A673 (cell line): Measurements from ENCODE around the gene AK5. TPM values are rescaled to one million over a fixed set of nuclear protein-coding genes. Genes with fewer than 3 reads are reported as not detected.

ENCODE experiments used
- BruUV-seq: library from RNA; stranded (reverse); fragments of 400-500 nt; replicated peaks from 2 replicates; lab custom pipeline; 2021; lab: Mats Ljungman, UMichigan
- CTCF ChIA-PET: fragments of 300-600 bp; sonication (Branson Sonifier 250); formaldehyde crosslinking; loops from one replicate; lab custom pipeline; 2022; ENCODE audit warnings: antibody characterized with exemption; lab: Charles Lee
- POLR2A ChIA-PET: fragments of 300-600 bp; sonication (Branson Sonifier 250); formaldehyde crosslinking; loops from one replicate; lab custom pipeline; 2022; ENCODE audit warnings: antibody characterized with exemption; ENCODE audit not compliant: low non-redundant PET; lab: Charles Lee
- DNase-seq: peaks from one replicate; pipeline ENCODE4 v3.0.0-alpha.2; 2015; ENCODE audit warnings: low spot score
- H3K27ac ChIP-seq: fragments of 200-600 bp; sonication (generic); 2 replicates; pipeline ENCODE4 v1.5.1; 2016; ENCODE audit warnings: mixed run types, low read depth, mild to moderate bottlenecking, mixed read lengths, antibody characterized with exemption, low read length; ENCODE audit not compliant: poor library complexity, severe bottlenecking
- H3K27me3 ChIP-seq: fragments of 200-600 bp; sonication (generic); replicated peaks from 2 replicates; pipeline ENCODE4 v1.6.1; 2017; ENCODE audit warnings: mixed run types, low read depth, mild to moderate bottlenecking, mixed read lengths, antibody characterized with exemption, low read length; ENCODE audit not compliant: insufficient read depth, poor library complexity
- H3K36me3 ChIP-seq: fragments of 200-600 bp; sonication (generic); 2 replicates; pipeline ENCODE4 v1.6.1; 2016; ENCODE audit warnings: mixed run types, mild to moderate bottlenecking, mixed read lengths, antibody characterized with exemption, low read length; ENCODE audit not compliant: insufficient read depth, poor library complexity, severe bottlenecking
- H3K4me1 ChIP-seq: fragments of 200-600 bp; sonication (generic); 2 replicates; pipeline ENCODE4 v1.6.1; 2017; ENCODE audit warnings: mixed run types, mild to moderate bottlenecking, mixed read lengths, antibody characterized with exemption, low read length; ENCODE audit not compliant: insufficient read depth, poor library complexity, severe bottlenecking
- H3K4me3 ChIP-seq: fragments of 200-600 bp; sonication (generic); 2 replicates; pipeline ENCODE4 v1.5.1; 2016; ENCODE audit warnings: low read depth, mixed run types, mild to moderate bottlenecking, mixed read lengths, low read length; ENCODE audit not compliant: poor library complexity, severe bottlenecking
- H3K9me3 ChIP-seq: fragments of 200-600 bp; sonication (generic); 2 replicates; pipeline ENCODE4 v1.6.1; 2016; ENCODE audit warnings: mixed run types, low read depth, mild to moderate bottlenecking, mixed read lengths, antibody characterized with exemption, low read length; ENCODE audit not compliant: poor library complexity, severe bottlenecking
- CTCF ChIP-seq: fragments of 300-800, 200-600 bp; sonication (generic); conservative IDR thresholded peaks from 2 replicates; pipeline ENCODE4 v1.5.1; 2017; ENCODE audit warnings: low read depth, mild to moderate bottlenecking, antibody characterized with exemption, low read length, moderate library complexity, mixed read lengths
- EZH2 ChIP-seq: fragments of 200-600 bp; sonication (generic); IDR thresholded peaks from 2 replicates; pipeline ENCODE4 v1.6.1; 2017; ENCODE audit warnings: borderline replicate concordance, low read depth, mild to moderate bottlenecking, mixed read lengths, antibody characterized with exemption, low read length; ENCODE audit not compliant: poor library complexity, severe bottlenecking
- intact Hi-C: fragments of 100-400 bp; cut with micrococcal nuclease; formaldehyde crosslinking; loops from one replicate; pipeline ENCODE4 v1.10.0; 2022; ENCODE audit not compliant: unreplicated experiment
- total RNA-seq: library from RNA; stranded (reverse); gene quantifications from 2 replicates; pipeline ENCODE4 v1.2.3, GENCODE V29; 2021

The AK5 gene
- total RNA-seq, 1 experiment from 2014 or later = 0.47 TPM

GRCh38 chr1:77375990-77376389, 94.2 kb downstream of the AK5 start:
- intact Hi-C loops = no loop called here
- CTCF ChIA-PET = no interaction called here
- no peaks in the 10 kb centered on the region for H3K27me3 ChIP-seq
- no TSS peak for BruUV-seq
- peaks cover 10% of the 10 kb centered on the region for H3K4me1 ChIP-seq
- no peaks in the 10 kb centered on the region for H3K9me3 ChIP-seq
- POLR2A ChIA-PET = no interaction called here
- TF ChIP-seq CTCF (no peak), EZH2 (no peak)
- H3K36me3 ChIP-seq = no peaks in the 10 kb centered on the region
- no peak for DNase-seq
- no peak overlapping the region for H3K27ac ChIP-seq
- no peak overlapping the region for H3K4me3 ChIP-seq

- peak; percentile 68 for DNase-seq
- intact Hi-C loops = no loop called here
- POLR2A ChIA-PET = no interaction called here
- Histone ChIP-seq H3K27ac (no peak overlapping the region), H3K4me3 (no peak overlapping the region), H3K27me3 (no peaks in the 10 kb centered on the region), H3K36me3 (no peaks in the 10 kb centered on the region), H3K4me1 (peaks cover 19% of the 10 kb centered on the region), H3K9me3 (no peaks in the 10 kb centered on the region)
- BruUV-seq = no TSS peak
- TF ChIP-seq CTCF = no peak
- TF ChIP-seq EZH2 = no peak
- CTCF ChIA-PET = no interaction called here
These were observed 97.1 kb downstream of the AK5 start for GRCh38 chr1:77378723-77379535.

GRCh38 chr1:77382366-77382765, 100.5 kb downstream of the AK5 start:
- H3K36me3 ChIP-seq = no peaks in the 10 kb centered on the region
- no peak for DNase-seq
- no peaks in the 10 kb centered on the region for H3K9me3 ChIP-seq
- ChIA-PET POLR2A (no interaction called here), CTCF (no interaction called here)
- no peak for TF ChIP-seq EZH2
- TF ChIP-seq CTCF = no peak
- H3K4me3 ChIP-seq = no peak overlapping the region
- no TSS peak for BruUV-seq
- intact Hi-C loops = no loop called here
- no peak overlapping the region for H3K27ac ChIP-seq
- no peaks in the 10 kb centered on the region for H3K27me3 ChIP-seq
- H3K4me1 ChIP-seq = peaks cover 19% of the 10 kb centered on the region
